GM06990 (cell line): ENCODE results near the gene DZIP1.
"Not testable (repeated sequence)": the region's sequence is repeated elsewhere in the genome, so short reads cannot be mapped to it uniquely, and the experiment has no call there.

Source experiments
- DNase-seq: peaks from one replicate; pipeline ENCODE4 v3.0.0-alpha.2; 2011; ENCODE audit not compliant: insufficient read length; ENCODE audit errors: extremely low read depth
- H3K27me3 ChIP-seq: replicated peaks from 2 replicates; pipeline ENCODE4 v1.6.0; 2011; ENCODE audit warnings: low read length; ENCODE audit not compliant: control insufficient read depth, insufficient read depth
- H3K36me3 ChIP-seq: 2 replicates; pipeline ENCODE4 v1.5.1; 2011; ENCODE audit warnings: low read length; ENCODE audit not compliant: control insufficient read depth, insufficient read depth
- H3K4me3 ChIP-seq: replicated peaks from 2 replicates; pipeline ENCODE4 v1.5.1; 2011; ENCODE audit warnings: low read depth, mild to moderate bottlenecking, control low read depth, low read length
- TF ChIP-seq, protein P1 (sequence below): IDR thresholded peaks from 2 replicates; pipeline ENCODE4 v1.5.1; 2011; ENCODE audit warnings: low read length, control low read depth, mild to moderate bottlenecking, inconsistent platforms; ENCODE audit not compliant: insufficient read depth, poor library complexity, severe bottlenecking

The DZIP1 gene

DNA sequence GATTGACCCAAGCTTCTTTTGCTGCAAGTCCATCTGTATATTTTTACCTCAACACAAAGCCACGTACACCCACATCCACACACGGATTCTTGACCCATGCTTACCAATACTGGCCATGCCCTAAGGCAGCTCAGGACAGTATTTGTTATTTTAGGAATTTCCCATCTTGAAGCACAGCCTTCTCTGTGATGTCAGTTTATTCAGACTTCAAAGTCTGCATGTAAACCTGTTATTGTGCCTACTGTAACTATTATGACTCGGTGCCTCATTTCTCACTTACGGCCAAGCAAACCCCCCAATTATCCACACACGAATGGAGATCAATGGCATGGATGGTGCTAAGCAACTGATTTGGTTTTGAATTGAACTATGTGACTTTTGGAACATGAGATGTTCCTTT lies 74.5 kb downstream of the DZIP1 start:
- Histone ChIP-seq H3K4me3 (no peak overlapping the region), H3K27me3 (no peaks in the 10 kb centered on the region), H3K36me3 (no peaks in the 10 kb centered on the region)
- DNase-seq: no peak
- TF ChIP-seq, protein P1, sequence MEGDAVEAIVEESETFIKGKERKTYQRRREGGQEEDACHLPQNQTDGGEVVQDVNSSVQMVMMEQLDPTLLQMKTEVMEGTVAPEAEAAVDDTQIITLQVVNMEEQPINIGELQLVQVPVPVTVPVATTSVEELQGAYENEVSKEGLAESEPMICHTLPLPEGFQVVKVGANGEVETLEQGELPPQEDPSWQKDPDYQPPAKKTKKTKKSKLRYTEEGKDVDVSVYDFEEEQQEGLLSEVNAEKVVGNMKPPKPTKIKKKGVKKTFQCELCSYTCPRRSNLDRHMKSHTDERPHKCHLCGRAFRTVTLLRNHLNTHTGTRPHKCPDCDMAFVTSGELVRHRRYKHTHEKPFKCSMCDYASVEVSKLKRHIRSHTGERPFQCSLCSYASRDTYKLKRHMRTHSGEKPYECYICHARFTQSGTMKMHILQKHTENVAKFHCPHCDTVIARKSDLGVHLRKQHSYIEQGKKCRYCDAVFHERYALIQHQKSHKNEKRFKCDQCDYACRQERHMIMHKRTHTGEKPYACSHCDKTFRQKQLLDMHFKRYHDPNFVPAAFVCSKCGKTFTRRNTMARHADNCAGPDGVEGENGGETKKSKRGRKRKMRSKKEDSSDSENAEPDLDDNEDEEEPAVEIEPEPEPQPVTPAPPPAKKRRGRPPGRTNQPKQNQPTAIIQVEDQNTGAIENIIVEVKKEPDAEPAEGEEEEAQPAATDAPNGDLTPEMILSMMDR: no peak

DNA sequence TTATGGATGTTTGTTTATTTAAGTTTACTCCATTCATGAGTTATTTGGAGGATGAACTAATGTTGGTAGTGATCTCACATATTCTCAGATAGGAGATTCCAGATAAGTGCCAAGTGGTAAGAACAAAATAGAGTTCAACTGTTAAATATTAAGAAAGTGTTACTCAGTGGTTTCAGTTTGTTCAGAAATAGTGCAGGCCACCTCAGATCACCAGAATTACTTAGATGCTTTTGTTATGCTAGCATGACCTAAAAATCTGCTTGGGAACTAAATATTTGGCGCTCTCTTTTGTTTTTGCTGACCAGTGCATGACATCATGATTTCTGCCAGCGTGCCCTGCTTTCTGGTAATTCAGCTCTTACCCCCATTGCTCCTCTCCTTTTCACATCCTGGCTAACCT lies 76.4 kb downstream of the DZIP1 start:
- Histone ChIP-seq H3K36me3 (no peaks in the 10 kb centered on the region), H3K27me3 (no peaks in the 10 kb centered on the region), H3K4me3 (no peak overlapping the region)
- TF ChIP-seq, protein P1: no peak
- no peak for DNase-seq

DNA sequence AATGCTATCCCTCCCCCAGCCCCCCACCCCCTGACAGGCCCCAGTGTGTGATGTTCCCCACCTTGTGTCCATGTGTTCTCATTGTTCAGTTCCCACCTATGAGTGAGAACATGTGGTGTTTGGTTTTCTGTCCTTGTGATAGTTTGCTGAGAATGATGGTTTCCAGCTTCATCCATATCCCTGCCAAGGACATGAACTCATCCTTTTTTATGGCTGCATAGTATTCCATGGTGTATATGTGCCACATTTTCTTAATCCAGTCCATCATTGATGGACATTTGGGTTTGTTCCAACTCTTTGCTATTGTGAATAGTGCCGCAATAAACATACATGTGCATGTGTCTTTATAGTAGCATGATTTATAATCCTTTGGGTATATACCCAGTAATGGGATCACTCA lies 78.7 kb downstream of the DZIP1 start:
- not testable (repeated sequence) for H3K4me3 ChIP-seq, H3K36me3 ChIP-seq, DNase-seq, H3K27me3 ChIP-seq

DNA sequence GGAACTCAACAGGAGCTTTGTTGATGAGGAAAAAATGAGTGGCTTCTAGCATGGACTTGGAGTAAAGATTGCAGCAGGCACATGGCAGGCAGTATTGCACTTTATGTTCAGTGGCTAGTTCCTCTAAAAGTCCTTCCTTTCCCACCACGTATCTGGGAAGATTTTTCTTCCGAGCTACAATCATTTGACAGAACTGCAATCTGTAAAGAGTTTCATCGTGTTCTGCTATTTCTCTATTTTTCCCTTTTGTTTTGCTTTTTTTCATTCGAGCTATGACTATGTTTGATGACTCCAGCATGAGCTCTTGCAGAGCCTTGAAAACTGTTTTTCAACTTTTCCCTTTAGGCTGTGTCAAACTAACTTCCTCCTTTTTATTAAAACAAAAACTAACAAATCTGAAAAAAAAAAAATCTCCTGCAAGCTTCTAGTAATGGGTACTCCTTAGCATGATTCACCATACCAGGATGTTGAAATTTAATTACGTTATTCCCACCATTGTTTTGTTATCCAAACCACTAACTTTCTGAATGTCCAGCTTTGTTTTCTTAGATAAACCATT lies 79.7 kb downstream of the DZIP1 start:
- DNase-seq: no peak
- TF ChIP-seq, protein P1: no peak
- Histone ChIP-seq H3K27me3 (no peaks in the 10 kb centered on the region), H3K36me3 (no peaks in the 10 kb centered on the region), H3K4me3 (no peak overlapping the region)

DNA sequence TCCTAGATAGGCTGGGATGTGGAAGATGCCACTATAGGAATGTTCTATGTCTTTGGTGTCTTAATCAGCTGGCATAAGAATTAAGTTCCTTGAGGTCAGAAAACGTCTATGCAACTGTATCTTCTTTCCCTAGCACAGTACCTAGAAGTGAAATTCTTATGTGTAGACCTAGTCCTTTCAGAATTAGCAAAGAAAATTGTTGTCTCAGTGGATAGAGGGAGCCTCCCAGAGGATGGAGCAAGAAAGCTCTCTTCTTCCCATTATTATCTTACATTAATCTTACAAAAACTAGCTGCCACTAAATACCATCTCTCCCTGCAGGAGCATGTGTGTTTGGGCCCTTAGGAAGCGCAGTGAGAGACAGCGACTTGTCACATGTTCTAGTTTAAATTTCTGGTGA lies 80.4 kb downstream of the DZIP1 start:
- Histone ChIP-seq H3K27me3 (no peaks in the 10 kb centered on the region), H3K36me3 (no peaks in the 10 kb centered on the region), H3K4me3 (no peak overlapping the region)
- TF ChIP-seq, protein P1: no peak
- DNase-seq: no peak

DNA sequence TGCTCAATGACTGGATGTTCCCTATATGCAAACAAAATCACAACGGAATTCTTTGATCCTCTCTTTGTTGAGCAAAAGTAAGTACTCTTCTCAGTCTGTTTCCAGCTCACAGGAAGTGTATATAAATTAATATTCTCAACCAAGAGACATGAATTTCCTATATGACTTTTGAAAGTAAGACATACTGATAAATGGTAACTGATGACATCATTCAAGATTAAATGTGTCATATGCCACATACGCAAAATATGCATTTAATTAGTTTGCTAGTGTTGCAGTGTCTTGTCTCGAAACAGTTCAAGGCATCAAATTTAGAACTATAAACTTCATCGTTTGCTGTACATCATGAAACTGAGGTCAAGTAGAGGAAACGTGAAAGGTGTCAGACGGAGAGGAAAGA lies 84.1 kb downstream of the DZIP1 start:
- H3K36me3 ChIP-seq: no peaks in the 10 kb centered on the region
- H3K4me3 ChIP-seq: no peak overlapping the region
- TF ChIP-seq, protein P1: no peak
- H3K27me3 ChIP-seq: no peaks in the 10 kb centered on the region
- no peak for DNase-seq
